HEK293 (cell line): ENCODE measurements around the gene MLF2.

Source experiments
- CTCF ChIA-PET: fragments of 350-600 bp; formaldehyde crosslinking; extraction: SDS; loops from one replicate; lab custom pipeline; 2021; ENCODE audit warnings: antibody characterized with exemption; lab: Yijun Ruan, JAX
- POLR2A ChIA-PET: fragments of 300-600 bp; formaldehyde crosslinking; extraction: SDS; loops from one replicate; lab custom pipeline; 2020; ENCODE audit warnings: antibody characterized with exemption, inconsistent platforms; lab: Yijun Ruan, JAX
- H3K27ac ChIP-seq: fragments of 200-500 bp; sonication (Bioruptor generic); 2 replicates; pipeline ENCODE4 v1.5.1; 2014; ENCODE audit warnings: low read depth, low read length, control low read depth, inconsistent platforms; ENCODE audit errors: extremely low read depth
- H3K36me3 ChIP-seq, 2 experiments: fragments of 200-500 bp in 1 of 2; sonication (Bioruptor generic) in 1 of 2; 1 replicate in 1 of 2; 2 replicates in 1 of 2; pipeline ENCODE4 v1.5.1; 2014 to 2017; ENCODE audit warnings: inconsistent platforms in 2 of 2, low read length in 2 of 2; ENCODE audit not compliant: control insufficient read depth in 2 of 2, insufficient read depth in 1 of 2
- H3K4me1 ChIP-seq: fragments of 200-500 bp; sonication (Bioruptor generic); 2 replicates; pipeline ENCODE4 v1.5.1; 2014; ENCODE audit warnings: mild to moderate bottlenecking, low read length, inconsistent platforms; ENCODE audit not compliant: control insufficient read depth, insufficient read depth
- H3K4me3 ChIP-seq: 2 replicates; pipeline ENCODE4 v1.5.1; 2011; ENCODE audit warnings: low read depth, mild to moderate bottlenecking, control low read depth, low read length, moderate library complexity
- H3K9me3 ChIP-seq: fragments of 200-500 bp; sonication (Bioruptor generic); 2 replicates; pipeline ENCODE4 v1.5.1; 2014; ENCODE audit warnings: low read depth, low read length, inconsistent platforms; ENCODE audit not compliant: control insufficient read depth, insufficient read depth
- GLI2 ChIP-seq: fragments of 450-650 bp; formaldehyde crosslinking; IDR thresholded peaks from 2 replicates; pipeline ENCODE4; 2017; ENCODE audit warnings: missing biosample characterization, missing genetic modification characterization, low read depth, borderline replicate concordance
- IKZF3 ChIP-seq: fragments of 450-650 bp; IDR thresholded peaks from 2 replicates; pipeline ENCODE4 v1.5.0; 2018; ENCODE audit warnings: missing biosample characterization, mild to moderate bottlenecking, missing genetic modification characterization, moderate library complexity
- REPIN1 ChIP-seq: fragments of 450-650 bp; formaldehyde crosslinking; IDR thresholded peaks from 2 replicates; pipeline ENCODE4 v1.5.1; 2017; ENCODE audit warnings: missing biosample characterization, missing genetic modification characterization, low read depth
- REST ChIP-seq: fragments of 450-650 bp; formaldehyde crosslinking; IDR thresholded peaks from 2 replicates; pipeline ENCODE4 v1.5.1; 2016; ENCODE audit warnings: missing biosample characterization, missing genetic modification characterization
- SCRT2 ChIP-seq: fragments of 450-650 bp; formaldehyde crosslinking; IDR thresholded peaks from 2 replicates; pipeline ENCODE4 v1.5.1; 2016; ENCODE audit warnings: missing biosample characterization, missing genetic modification characterization
- TCF7L2 ChIP-seq: IDR thresholded peaks from 2 replicates; pipeline ENCODE4 v1.6.1; 2011; ENCODE audit warnings: low read depth, mild to moderate bottlenecking, inconsistent platforms, low read length, moderate library complexity, borderline replicate concordance
- YY1 ChIP-seq: fragments of 450-650 bp; formaldehyde crosslinking; IDR thresholded peaks from 2 replicates; pipeline ENCODE4 v1.5.1; 2018; ENCODE audit warnings: missing biosample characterization, missing genetic modification characterization
- ZBTB21 ChIP-seq: fragments of 450-650 bp; formaldehyde crosslinking; IDR thresholded peaks from 2 replicates; pipeline ENCODE4 v1.5.1; 2017; ENCODE audit warnings: missing biosample characterization, missing genetic modification characterization
- ZBTB6 ChIP-seq: fragments of 450-650 bp; formaldehyde crosslinking; IDR thresholded peaks from 2 replicates; pipeline ENCODE4 v1.5.1; 2017; ENCODE audit warnings: missing biosample characterization, missing genetic modification characterization
- ZNF133 ChIP-seq: fragments of 450-650 bp; formaldehyde crosslinking; IDR thresholded peaks from 2 replicates; pipeline ENCODE4 v1.5.1; 2016; ENCODE audit warnings: missing biosample characterization, missing genetic modification characterization
- ZNF146 ChIP-seq: fragments of 450-650 bp; formaldehyde crosslinking; IDR thresholded peaks from 2 replicates; pipeline ENCODE4 v1.5.1; 2016; ENCODE audit warnings: missing biosample characterization, missing genetic modification characterization
- ZNF175 ChIP-seq: fragments of 450-650 bp; formaldehyde crosslinking; IDR thresholded peaks from 2 replicates; pipeline ENCODE4 v1.5.1; 2016; ENCODE audit warnings: missing biosample characterization, missing genetic modification characterization
- ZNF223 ChIP-seq: fragments of 450-650 bp; formaldehyde crosslinking; IDR thresholded peaks from 2 replicates; pipeline ENCODE4 v1.5.1; 2016; ENCODE audit warnings: missing biosample characterization, missing genetic modification characterization
- ZNF341 ChIP-seq: fragments of 450-650 bp; formaldehyde crosslinking; IDR thresholded peaks from 2 replicates; pipeline ENCODE4; 2016; ENCODE audit warnings: low read depth, missing biosample characterization, missing genetic modification characterization
- ZNF449 ChIP-seq: fragments of 450-650 bp; formaldehyde crosslinking; IDR thresholded peaks from 2 replicates; pipeline ENCODE4 v1.5.1; 2017; ENCODE audit warnings: missing biosample characterization, mild to moderate bottlenecking, missing genetic modification characterization, moderate library complexity
- ZNF549 ChIP-seq: fragments of 450-650 bp; IDR thresholded peaks from 2 replicates; pipeline ENCODE4 v1.5.1; 2018; ENCODE audit warnings: missing biosample characterization, missing genetic modification characterization, mild to moderate bottlenecking, inconsistent platforms, moderate library complexity
- ZNF621 ChIP-seq: fragments of 450-650 bp; formaldehyde crosslinking; IDR thresholded peaks from 2 replicates; pipeline ENCODE4 v1.5.1; 2017; ENCODE audit warnings: missing biosample characterization, missing genetic modification characterization
- ZNF626 ChIP-seq: fragments of 450-650 bp; sonication (Bioruptor Pico); formaldehyde crosslinking; IDR thresholded peaks from 2 replicates; pipeline ENCODE4 v1.5.1; 2018; ENCODE audit warnings: missing biosample characterization, missing genetic modification characterization, inconsistent platforms
- ZNF747 ChIP-seq: fragments of 450-650 bp; formaldehyde crosslinking; IDR thresholded peaks from 2 replicates; pipeline ENCODE4 v1.5.1; 2016; ENCODE audit warnings: missing biosample characterization, missing genetic modification characterization
- TF ChIP-seq, protein P1 (sequence below): fragments of 450-650 bp; formaldehyde crosslinking; IDR thresholded peaks from 2 replicates; pipeline ENCODE4 v1.5.1; 2016; ENCODE audit warnings: missing biosample characterization, missing genetic modification characterization
- TF ChIP-seq, protein P2 (sequence below): fragments of 450-650 bp; formaldehyde crosslinking; IDR thresholded peaks from 2 replicates; pipeline ENCODE4 v1.5.1; 2017; ENCODE audit warnings: missing biosample characterization, missing genetic modification characterization

The MLF2 gene

GRCh38 chr12:6780573-6780972 is 27.6 kb upstream of the MLF2 start (continued):
- no peak for TF ChIP-seq ZNF449
- no peak for TF ChIP-seq YY1 (tag by site-specific recombination)
- TF ChIP-seq ZNF223 (tag by site-specific recombination), result no peak
- TF ChIP-seq ZNF146 (tag by site-specific recombination), result no peak
- TF ChIP-seq ZNF626 (tag by site-specific recombination), result no peak
- no peak for TF ChIP-seq REST
- TF ChIP-seq TCF7L2, result no peak
- no peak for TF ChIP-seq ZNF549 (tag by site-specific recombination)

DNA sequence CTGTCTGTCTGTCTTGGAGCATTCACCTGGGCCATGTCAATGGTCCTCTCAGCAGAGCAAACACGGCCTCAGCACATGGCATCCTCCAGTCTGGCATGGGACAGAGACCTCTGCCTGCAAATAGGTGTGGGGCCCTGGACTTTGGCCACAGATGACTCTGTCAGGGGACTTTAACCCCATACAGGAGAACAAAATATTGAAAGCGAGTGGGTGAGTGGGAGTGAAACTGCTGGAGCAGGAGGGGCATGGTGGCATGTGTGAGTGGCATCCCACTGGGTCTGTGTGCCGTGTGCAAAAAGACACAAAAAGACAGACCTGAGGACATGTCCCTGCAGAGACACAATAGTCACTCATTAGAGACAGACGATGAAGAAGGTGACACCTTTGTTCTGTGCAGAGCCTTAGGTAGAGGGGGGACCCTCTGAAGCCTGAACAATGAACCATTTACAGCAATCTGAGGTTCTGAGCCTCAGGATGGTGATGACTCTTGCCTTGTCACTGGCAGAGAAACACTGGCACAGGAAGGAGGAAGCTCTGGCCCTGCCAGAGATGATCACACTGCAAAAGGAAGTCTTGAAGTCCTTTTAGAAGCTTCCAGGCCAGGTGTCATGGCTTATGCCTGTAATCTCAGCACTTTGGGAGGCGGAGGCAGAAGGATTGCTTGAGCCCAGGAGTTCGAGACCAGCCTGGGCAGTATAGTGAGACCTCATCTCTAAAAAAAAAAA is 26.9 kb upstream of the MLF2 start:
- TF ChIP-seq ZNF133 (tag by site-specific recombination) (no peak), ZBTB6 (no peak), ZNF175 (tag by site-specific recombination) (no peak), TCF7L2 (no peak), SCRT2 (tag by site-specific recombination) (no peak), ZNF747 (tag by site-specific recombination) (no peak), IKZF3 (tag by site-specific recombination) (no peak), ZNF621 (tag by site-specific recombination) (no peak), ZBTB21 (no peak), REPIN1 (tag by site-specific recombination) (no peak), ZNF341 (tag by site-specific recombination) (no peak), GLI2 (tag by site-specific recombination) (no peak)
- TF ChIP-seq, protein P1, sequence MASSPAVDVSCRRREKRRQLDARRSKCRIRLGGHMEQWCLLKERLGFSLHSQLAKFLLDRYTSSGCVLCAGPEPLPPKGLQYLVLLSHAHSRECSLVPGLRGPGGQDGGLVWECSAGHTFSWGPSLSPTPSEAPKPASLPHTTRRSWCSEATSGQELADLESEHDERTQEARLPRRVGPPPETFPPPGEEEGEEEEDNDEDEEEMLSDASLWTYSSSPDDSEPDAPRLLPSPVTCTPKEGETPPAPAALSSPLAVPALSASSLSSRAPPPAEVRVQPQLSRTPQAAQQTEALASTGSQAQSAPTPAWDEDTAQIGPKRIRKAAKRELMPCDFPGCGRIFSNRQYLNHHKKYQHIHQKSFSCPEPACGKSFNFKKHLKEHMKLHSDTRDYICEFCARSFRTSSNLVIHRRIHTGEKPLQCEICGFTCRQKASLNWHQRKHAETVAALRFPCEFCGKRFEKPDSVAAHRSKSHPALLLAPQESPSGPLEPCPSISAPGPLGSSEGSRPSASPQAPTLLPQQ, result no peak
- TF ChIP-seq, protein P2, sequence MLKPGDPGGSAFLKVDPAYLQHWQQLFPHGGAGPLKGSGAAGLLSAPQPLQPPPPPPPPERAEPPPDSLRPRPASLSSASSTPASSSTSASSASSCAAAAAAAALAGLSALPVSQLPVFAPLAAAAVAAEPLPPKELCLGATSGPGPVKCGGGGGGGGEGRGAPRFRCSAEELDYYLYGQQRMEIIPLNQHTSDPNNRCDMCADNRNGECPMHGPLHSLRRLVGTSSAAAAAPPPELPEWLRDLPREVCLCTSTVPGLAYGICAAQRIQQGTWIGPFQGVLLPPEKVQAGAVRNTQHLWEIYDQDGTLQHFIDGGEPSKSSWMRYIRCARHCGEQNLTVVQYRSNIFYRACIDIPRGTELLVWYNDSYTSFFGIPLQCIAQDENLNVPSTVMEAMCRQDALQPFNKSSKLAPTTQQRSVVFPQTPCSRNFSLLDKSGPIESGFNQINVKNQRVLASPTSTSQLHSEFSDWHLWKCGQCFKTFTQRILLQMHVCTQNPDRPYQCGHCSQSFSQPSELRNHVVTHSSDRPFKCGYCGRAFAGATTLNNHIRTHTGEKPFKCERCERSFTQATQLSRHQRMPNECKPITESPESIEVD (tag by site-specific recombination), result no peak
- H3K4me1 ChIP-seq, result peaks cover 7% of the 10 kb centered on the region
- ChIA-PET POLR2A (interaction anchor here (1.0 kb wide), 1 partner anchor 91 kb away, joined by 4 read pairs; the partner anchor contains the start of gene ZNF384), CTCF (interaction anchor here (0.6 to 8.3 kb wide), 13 partner anchors 9 to 360 kb away, joined by 3 to 93 read pairs (median 4); partner anchors contain the start of genes CD4, MLF2 and PTMS)
- no peak overlapping the region for H3K4me3 ChIP-seq
- H3K27ac ChIP-seq, result no peak overlapping the region
- H3K9me3 ChIP-seq, result no peaks in the 10 kb centered on the region
- H3K36me3 ChIP-seq, result no peaks in the 10 kb centered on the region
